NCI-H2081 (cell line): ENCODE data around the gene B4GALT5.
"Not testable (repeated sequence)": the region's sequence is repeated elsewhere in the genome, so short reads cannot be mapped to it uniquely, and the experiment has no call there.

Source experiments
- DNase-seq, 2 experiments: peaks; one replicate each; lab custom pipeline; 2025; lab: John Stamatoyannopoulos, UW

The B4GALT5 gene

DNA sequence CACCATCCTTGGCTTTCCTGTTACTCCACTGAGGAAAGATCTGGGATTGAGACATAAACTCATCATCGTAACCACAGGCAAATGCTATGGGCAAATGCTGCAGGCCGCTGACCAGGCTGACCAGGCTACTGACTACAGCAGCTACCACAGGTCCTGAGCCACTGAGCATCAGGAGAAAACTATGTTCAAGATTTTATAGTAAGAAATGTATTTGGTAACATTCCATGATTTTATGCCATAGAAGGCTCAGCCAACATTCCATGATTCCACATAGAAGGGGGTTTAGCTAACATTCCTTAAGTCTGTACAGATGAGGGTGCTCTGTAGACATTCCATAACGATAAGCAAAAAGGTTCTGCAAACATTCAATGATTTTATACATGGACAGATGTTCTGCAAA is 16.1 kb upstream of the B4GALT5 start:
- DNase-seq, result no peak

DNA sequence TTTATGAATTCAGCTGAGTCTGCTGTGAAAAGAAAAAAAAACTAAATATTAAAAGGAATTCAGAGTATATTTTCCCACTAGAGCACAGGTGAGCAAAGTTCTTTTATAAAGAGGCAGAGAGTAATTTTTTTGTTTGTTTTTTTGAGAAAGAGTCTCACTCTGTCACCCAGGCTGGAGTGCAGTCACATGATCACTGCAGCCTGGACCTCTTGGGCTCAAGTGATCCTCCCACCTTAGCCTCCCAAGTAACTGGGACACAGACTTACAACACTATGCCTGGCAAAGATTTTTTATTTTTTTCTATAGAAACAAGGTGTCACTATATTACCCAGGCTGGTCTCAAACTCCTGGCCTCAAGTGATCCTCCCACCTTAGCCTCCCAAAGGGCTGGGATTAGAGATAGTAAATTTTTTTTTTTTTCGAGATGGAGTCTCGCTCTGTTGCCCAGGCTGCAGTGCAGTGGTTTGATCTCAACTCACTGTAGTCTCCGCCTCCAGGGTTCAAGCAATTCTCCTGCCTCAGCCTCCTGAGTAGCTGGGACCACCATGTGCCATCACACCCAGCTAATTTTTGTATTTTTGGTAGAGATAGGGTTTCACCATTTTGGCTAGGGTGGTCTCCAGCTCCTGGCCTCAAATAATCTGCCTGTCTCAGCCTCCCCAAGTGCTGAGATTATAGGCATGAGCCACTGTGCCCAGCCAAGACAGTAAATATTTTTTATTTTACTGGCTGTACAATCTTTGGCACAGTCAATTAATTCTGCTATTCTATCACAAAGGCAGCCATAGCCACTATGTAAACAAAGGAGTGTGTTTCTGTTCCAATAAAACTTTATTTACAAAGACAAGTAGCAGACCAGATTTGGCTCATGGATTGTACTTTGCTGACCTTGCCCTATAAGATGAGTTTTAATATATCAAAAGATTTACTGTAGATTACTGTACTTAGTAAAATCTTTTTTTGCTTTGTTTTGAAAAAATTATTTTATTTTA is 14.5 kb upstream of the B4GALT5 start:
- DNase-seq, result no peak

DNA sequence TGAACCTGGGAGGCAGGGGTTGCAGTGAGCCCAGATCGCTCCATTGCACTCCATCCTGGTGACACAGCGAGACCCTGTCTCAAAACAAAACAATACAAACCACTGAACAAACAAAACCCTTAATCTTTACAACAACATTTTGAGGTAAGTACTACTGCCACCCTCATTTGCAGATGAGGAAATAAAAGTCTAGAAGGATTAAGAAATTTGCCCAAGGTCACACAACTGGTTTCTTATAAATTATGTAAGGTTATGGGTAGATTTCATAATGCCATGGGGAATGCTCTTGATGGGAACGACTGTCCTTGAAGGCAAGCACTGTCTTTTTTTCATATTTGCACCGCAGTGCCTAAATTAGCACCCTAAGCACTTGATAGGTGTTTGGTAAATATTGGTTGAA is 13.8 kb upstream of the B4GALT5 start:
- DNase-seq, result no peak

DNA sequence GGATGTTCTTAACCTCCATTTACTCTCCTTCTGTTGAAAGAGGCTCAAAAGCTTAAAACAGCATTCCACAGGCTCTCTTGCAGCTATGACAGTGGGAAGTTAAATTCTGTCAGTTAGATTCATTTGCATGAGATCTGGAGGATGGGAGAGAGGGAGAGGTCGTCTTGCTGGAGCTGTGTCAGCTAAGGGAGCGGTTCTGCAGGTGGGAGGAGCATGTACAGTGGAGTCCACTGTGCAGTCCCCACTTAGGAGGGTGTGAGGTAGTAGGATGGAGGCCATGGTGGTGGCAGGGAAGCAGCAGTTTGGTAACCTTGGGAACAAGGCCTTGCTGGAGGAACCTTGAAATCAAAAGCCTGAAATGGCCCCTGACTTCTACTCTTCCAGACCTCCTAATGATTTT is 12.0 kb upstream of the B4GALT5 start:
- DNase-seq, result no peak

GRCh38 chr20:49725224-49725606 is 11.5 kb upstream of the B4GALT5 start:
- not testable (repeated sequence) for DNase-seq

DNA sequence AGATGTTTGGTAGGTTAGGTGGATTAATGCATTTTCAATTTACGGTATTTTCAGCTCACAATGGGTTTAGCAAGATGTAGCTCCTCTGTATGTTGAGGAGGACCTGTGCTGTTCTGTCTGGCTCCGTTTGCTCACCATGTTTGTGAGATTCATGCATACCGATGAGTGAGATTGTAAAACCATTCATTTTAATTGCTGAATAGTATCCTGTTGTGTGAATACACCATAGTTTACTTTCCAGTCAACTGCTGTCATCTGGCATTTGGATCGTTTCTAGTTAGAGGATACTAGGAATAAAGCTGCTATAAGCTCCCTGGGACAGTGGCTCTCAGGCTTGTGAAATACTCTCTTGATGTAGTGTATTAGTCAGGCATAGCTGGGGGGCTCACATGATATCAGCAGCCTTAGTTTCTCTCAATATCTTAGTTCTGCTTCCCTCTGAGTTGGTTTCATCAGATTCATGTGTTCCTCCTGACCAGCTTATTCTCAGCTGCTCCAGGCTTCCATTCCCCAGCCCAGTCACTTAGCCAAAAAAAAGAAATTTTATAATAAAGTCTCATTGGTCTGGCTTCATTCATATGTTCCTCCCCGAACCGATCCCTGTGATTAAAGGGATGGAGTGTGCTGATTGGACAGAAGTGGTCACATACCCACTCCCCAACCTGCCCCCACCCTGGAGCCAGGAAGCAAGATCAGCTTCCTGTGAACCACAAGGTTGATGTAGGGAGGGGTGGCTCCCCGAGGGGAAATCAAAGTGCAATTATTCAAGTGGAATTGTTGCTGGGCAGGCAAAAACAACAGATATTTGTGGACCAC is 10.9 kb upstream of the B4GALT5 start:
- DNase-seq, result peak in 1 of 2 experiments; percentile 14

GRCh38 chr20:49723758-49724157 is 10.1 kb upstream of the B4GALT5 start:
- not testable (repeated sequence) for DNase-seq

- not testable (repeated sequence) for DNase-seq
These were observed 7.6 kb upstream of the B4GALT5 start for GRCh38 chr20:49721326-49721725.

GRCh38 chr20:49715466-49715865 is 1.8 kb upstream of the B4GALT5 start:
- no peak for DNase-seq

GRCh38 chr20:49712996-49713752 is 504 bp downstream of the B4GALT5 start:
- peak in 1 of 2 experiments; percentile 40 for DNase-seq

DNA sequence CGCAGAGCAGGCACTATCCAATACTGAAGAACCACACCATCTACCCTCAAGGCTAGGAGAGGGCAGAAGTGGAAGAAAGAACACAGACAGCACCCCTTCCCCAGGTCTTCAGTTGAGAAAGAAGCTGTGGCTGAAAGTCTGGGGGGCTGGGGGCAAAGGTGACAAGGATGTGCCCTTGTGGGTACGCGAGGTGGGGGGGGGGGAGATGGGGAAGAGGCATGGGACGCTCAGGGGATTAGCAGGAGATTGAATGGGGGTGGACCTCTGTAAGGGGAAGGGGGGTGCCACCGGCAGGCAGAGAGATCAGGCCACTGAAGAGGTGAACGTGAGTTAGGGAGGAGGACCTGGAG is 1.1 kb downstream of the B4GALT5 start:
- no peak for DNase-seq

DNA sequence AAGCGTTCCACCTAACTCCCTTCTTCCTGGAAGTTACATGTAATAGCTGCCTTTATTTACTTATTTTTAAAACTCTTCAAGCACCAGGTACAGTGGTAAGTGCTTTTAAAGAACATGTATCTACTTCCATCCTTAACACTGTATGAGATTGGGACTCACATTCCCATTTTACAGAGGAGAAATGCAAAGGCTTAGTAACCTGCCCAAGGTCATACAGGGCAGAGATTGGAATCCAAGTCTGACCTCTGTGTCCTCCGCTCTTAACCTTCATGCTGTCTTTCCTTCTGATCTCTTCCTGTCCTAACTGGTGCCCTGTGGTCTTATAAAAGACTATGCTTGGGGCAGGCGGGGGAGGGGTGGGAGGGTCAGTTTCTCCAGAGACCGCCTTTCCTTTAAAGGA is 1.6 kb downstream of the B4GALT5 start:
- no peak for DNase-seq

- DNase-seq, result no peak
These were observed 2.1 kb downstream of the B4GALT5 start for GRCh38 chr20:49711667-49711987.

DNA sequence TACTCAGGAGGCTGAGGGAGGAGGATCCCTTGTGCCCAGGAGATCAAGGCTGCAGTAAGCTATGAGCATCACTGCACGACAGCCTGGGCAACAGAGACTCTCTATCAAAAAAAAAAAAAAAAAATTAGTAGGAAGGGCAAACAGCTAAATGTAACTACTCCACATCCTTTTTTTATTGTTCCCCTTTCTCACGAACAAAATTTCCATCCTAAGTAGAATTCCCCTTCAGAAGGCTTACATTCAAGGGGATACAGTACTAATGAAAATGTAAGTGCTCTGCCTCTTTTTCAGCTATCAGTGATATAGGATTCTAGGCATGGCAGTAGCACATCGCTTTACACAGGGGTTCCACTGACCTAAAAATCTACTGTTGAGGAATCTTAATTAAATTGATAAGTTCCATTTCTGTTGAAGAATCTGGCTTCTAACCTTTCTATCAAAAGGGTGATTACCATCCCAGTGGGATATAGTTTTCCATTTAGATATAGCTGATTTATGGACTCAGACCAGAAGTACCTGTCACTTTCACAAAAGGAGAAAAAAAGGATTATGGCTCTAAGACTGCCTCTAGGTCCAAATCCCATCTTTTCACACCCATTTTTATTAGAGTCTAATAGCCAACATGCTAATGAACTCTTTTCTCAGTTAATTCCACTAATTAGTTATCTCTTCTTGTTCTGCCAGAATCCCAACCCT is 2.6 kb downstream of the B4GALT5 start:
- no peak for DNase-seq

DNA sequence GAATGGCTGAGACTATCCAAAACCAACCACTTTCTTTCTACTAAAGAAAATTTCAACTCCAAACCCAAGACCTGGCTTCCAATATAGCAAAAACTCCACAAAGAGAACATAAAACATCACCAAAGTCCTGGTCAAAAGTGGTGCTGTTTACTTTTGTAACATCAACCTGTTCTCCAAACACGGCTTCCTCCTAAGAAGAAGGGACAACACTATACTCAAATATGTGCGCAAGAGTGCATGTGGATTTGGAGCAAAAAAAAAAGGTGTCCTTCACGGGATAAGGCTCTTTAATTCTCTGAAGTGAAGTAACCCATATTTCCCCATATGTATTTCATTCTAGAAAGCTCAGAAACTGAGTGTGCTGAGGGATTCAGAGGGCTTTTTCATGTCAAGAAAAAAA is 6.6 kb downstream of the B4GALT5 start:
- DNase-seq, result no peak

GRCh38 chr20:49706630-49707091 is 7.0 kb downstream of the B4GALT5 start:
- DNase-seq, result no peak

- not testable (repeated sequence) for DNase-seq
These were observed 7.8 kb downstream of the B4GALT5 start for GRCh38 chr20:49705893-49706292.

- DNase-seq, result no peak
These were observed 8.3 kb downstream of the B4GALT5 start for GRCh38 chr20:49705358-49705757.

DNA sequence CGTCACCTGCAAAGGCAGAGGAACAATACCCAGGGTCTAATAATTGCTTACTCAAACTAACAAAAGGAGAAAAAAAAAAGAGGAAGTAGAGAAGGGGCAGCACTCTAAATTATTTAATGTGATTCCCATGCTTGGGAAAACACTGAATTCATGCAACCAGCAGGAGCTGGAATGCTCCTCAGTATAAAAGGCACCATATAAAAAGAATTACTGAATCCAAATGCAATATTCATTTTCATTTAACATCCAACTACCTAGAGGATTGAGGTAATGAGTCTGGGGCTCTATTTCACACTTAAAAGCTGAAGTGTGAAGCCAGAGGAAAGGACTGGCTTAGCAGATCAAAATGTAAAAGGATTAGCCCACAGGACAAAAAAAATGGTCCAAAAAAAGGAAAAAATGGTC is 8.7 kb downstream of the B4GALT5 start:
- DNase-seq, result peak in 1 of 2 experiments; percentile 42

- DNase-seq, result no peak
These were observed 11.8 kb downstream of the B4GALT5 start for GRCh38 chr20:49701916-49702315.

GRCh38 chr20:49701241-49701790 is 12.4 kb downstream of the B4GALT5 start:
- DNase-seq, result peak in 1 of 2 experiments; percentile 50
